Choroid plexus epithelial cell (primary cell): ENCODE results near the gene NCKAP5L.

Experiments used
- DNase-seq: peaks from one replicate; pipeline ENCODE4 v3.0.0-alpha.2; 2010; ENCODE audit warnings: low read depth
- H3K4me3 ChIP-seq: 2 replicates; pipeline ENCODE4 v1.5.1; 2011; ENCODE audit warnings: low read depth, mild to moderate bottlenecking, control low read depth, low read length, moderate library complexity
- TF ChIP-seq, protein P1 (sequence below): conservative IDR thresholded peaks from 2 replicates; pipeline ENCODE4 v1.5.1; 2011; ENCODE audit warnings: low read depth, mild to moderate bottlenecking, control low read depth, inconsistent platforms, low read length, moderate library complexity

The NCKAP5L gene

GRCh38 chr12:49744363-49744885, 83.8 kb downstream of the NCKAP5L start:
- H3K4me3 ChIP-seq = no peak overlapping the region
- TF ChIP-seq, protein P1, sequence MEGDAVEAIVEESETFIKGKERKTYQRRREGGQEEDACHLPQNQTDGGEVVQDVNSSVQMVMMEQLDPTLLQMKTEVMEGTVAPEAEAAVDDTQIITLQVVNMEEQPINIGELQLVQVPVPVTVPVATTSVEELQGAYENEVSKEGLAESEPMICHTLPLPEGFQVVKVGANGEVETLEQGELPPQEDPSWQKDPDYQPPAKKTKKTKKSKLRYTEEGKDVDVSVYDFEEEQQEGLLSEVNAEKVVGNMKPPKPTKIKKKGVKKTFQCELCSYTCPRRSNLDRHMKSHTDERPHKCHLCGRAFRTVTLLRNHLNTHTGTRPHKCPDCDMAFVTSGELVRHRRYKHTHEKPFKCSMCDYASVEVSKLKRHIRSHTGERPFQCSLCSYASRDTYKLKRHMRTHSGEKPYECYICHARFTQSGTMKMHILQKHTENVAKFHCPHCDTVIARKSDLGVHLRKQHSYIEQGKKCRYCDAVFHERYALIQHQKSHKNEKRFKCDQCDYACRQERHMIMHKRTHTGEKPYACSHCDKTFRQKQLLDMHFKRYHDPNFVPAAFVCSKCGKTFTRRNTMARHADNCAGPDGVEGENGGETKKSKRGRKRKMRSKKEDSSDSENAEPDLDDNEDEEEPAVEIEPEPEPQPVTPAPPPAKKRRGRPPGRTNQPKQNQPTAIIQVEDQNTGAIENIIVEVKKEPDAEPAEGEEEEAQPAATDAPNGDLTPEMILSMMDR = no peak
- no peak for DNase-seq

DNA sequence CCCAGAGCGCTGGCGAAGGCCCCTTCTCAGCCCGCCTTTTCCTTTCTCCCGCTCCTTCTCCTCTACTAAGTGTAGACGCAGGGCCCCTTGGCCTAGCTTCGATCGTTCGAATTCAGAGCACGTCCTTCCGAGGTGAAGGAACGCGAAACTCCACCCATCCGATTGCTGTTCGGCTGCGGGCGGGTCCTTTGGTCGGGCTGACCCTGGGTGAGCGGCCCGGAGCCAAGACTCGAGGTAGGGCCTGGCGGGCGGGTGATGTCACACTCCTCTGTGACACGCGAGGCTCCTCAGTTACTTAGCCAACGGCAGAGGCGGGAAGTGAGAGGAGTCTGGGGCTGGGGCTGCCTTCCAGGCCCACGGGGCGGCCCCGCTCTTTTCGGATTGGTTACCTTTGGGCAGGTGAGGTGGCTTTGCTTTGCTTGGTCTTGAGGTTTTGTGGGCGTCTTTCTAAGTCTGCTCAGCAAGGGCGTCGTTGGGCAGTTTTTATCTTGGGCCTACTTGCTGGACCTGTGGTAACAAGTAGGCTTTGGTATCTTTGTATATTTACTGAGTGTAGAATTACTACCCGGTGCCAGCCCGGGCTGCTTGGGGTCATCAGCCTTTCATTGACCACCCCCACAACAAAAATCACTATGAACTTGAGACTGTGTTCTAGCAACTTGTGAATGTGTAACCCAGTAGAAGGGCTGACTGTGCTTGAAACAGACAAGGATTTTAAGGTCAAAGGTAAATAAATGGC, 86.2 kb downstream of the NCKAP5L start:
- TF ChIP-seq, protein P1 = no peak
- H3K4me3 ChIP-seq = peak overlapping the region; percentile 76
- peak; percentile 85 for DNase-seq
